Measurements from ENCODE around the gene PGBD5. TPM values are rescaled to one million over a fixed set of nuclear protein-coding genes. Genes with fewer than 3 reads are reported as not detected.

PGBD5 gene
- polyA plus RNA-seq, 6 donors from 2014 or later: not detected

DNA sequence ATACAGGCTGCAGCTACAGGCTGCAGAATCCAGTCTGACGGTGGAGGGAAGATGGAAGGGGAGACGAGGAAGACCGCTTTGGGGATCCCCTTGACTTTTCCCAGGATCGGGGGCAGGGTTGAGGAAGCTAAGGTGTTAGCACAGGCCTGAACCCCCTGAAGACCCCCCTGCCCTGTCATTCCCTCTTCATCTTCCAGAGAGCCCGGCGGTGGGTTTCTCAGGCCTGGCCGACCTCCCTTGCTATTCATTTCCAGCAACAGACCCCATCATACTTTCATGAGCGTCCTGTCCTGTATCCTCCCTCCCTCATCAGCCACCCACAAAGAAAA lies 112.0 kb downstream of the PGBD5 start:
- peaks cover 0 to 16% (median 3%) of the 10 kb centered on the region in 3 donors for H3K27me3 Mint-ChIP-seq
- no peak overlapping the region for H3K4me3 Mint-ChIP-seq
- no peaks in the 10 kb centered on the region for H3K36me3 Mint-ChIP-seq
- H3K9me3 Mint-ChIP-seq: no peaks in the 10 kb centered on the region
- no peak for ATAC-seq (ENCODE audit: low read depth in 2 of 2)
- no peak for DNase-seq
- H3K4me1 Mint-ChIP-seq: peaks cover 4 to 9% (median 5%) of the 10 kb centered on the region in 3 donors
- H3K27ac Mint-ChIP-seq: no peak overlapping the region

DNA sequence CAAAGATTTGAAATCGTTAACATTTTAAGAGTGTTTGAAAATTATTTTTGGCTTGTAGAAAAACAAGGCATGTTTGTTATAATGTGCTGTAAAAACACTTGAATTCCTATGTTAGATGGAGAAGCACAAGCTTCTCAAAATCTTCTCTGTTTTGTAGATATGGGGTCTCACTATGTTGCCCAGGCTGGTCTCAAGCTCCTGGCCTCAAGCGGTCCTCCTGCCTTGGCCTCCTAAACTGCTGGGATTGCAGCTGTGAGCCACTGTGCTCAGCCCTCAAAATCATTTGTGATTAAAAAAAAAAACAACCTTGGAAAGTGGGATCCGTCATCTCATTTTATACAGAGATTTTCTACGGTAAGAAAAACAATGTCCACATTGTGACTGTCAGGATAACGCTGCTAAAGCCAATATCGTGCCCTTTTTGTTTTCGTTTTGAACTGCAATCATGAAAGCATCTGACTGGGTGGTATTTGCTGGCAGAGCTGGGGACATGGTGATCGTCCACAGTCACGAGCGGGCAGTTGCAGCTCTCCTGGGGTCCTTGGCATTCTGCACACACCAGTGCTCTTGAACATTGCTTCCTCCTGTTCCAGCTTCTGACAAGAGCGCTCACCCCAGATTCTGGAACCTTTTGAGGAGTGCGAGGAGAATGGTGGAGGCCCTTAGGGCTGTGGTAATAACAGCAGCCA lies 112.5 kb downstream of the PGBD5 start:
- Mint-ChIP-seq H3K4me3 (no peak overlapping the region), H3K27me3 (peaks cover 0 to 11% (median 3%) of the 10 kb centered on the region in 3 donors), H3K27ac (no peak overlapping the region), H3K36me3 (no peaks in the 10 kb centered on the region), H3K9me3 (no peaks in the 10 kb centered on the region), H3K4me1 (peaks cover 4 to 9% (median 5%) of the 10 kb centered on the region in 3 donors)
- ATAC-seq (ENCODE audit: low read depth in 2 of 2): no peak
- DNase-seq: no peak

DNA sequence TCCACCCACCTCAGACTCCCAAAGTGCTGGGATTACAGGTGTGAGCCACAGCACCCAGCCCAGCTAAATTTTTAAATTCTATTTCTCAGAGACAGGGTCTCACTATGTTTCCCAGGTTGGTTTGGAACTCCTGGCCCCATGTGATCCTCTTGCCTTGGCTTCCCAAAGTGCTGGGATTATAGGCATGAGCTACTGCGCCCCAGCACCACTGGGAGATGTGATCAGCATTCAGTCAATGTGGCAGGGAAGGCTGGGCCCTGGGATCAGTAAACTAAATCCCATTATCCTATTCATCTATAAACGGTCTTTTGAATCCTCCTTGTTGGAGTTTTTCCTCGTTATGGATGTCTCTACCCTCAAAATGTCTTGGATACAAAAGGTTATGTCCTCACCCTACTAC lies 113.5 kb downstream of the PGBD5 start:
- Mint-ChIP-seq H3K27me3 (peaks cover 0 to 10% (median 3%) of the 10 kb centered on the region in 3 donors), H3K27ac (no peak overlapping the region), H3K4me1 (peaks cover 5 to 12% (median 6%) of the 10 kb centered on the region in 3 donors), H3K4me3 (no peak overlapping the region), H3K9me3 (no peaks in the 10 kb centered on the region), H3K36me3 (no peaks in the 10 kb centered on the region)
- DNase-seq: no peak
- no peak for ATAC-seq (ENCODE audit: low read depth in 2 of 2)

DNA sequence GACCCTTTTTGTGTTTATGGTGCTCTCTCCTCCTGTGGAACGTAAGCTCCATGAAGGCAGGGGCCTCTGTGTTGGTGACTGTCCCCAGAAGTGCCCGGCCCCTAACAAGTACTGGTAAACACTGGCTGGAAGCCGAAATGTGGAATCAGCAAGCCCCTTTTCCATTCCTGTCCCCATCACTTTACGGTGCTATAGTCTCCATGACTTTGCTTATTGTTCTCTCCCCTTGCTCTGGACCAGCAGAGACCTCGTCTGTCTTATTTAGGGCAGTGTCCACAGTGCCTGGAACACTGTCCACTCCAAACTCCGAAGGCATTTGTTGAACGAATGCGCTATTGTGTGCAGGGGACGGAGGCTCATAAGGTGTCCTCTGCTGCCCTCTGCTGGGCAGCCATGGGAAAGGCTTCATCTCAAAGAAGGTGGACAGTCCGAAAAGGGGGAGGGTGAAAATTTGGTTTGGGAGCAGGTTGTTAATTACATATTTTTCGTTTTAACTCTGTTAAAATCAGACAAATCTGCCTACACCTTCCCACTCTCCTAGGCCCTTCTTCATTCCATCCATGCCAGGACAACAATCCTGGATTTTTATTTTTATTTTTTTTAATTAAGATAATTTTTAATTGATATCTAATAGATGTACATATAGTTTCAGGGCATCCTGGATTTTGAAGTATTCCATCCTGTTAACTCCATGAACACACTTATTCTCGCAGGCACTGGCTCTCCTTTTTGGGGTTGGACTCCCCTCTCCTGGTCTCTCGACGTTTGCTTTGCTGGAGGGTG lies 115.6 kb downstream of the PGBD5 start:
- ATAC-seq (ENCODE audit: low read depth in 2 of 2) (peak; percentile 70 to 86), DNase-seq (peak; percentile 60)
- peaks cover 11 to 28% (median 13%) of the 10 kb centered on the region in 3 donors for H3K4me1 Mint-ChIP-seq
- peak overlapping the region in 3 of 6 donors; percentile 82 to 93 (median 86) for H3K27ac Mint-ChIP-seq
- H3K9me3 Mint-ChIP-seq: no peaks in the 10 kb centered on the region
- H3K4me3 Mint-ChIP-seq: peak overlapping the region in 6 of 8 donors; percentile 31 to 74 (median 61)
- H3K36me3 Mint-ChIP-seq: no peaks in the 10 kb centered on the region
- peaks cover 0 to 10% (median 3%) of the 10 kb centered on the region in 3 donors for H3K27me3 Mint-ChIP-seq

DNA sequence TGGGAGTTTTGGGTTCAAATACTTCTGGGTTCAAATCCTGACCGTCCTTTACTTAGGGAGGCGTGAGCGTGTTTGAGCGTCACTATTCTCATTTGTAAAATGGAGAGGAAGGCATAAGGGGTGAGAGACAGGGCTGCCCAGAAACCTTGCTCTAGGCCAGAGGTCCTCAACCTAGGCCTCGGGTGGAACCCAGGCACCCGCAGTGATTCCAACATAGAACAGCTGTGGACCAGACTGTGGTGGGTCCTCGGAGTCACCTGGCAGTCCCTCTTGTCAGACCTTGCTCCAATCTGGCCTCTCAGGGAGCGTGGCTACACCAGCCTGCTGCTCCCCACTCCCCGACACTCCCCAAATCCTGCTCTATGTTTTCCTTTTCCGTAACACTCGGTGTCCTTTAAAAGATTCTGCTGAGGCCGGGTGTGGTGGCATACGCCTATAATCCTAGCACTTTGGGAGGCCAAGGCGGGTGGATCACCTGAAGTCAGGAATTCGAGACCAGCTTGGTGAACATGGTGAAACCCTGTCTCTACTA lies 116.4 kb downstream of the PGBD5 start:
- ATAC-seq (ENCODE audit: low read depth in 2 of 2) (no peak), DNase-seq (no peak)
- H3K36me3 Mint-ChIP-seq: no peaks in the 10 kb centered on the region
- no peaks in the 10 kb centered on the region for H3K9me3 Mint-ChIP-seq
- peak overlapping the region in 1 of 8 donors; percentile 13 for H3K4me3 Mint-ChIP-seq
- peak overlapping the region in 3 of 6 donors; percentile 42 to 64 (median 60) for H3K27ac Mint-ChIP-seq
- H3K27me3 Mint-ChIP-seq: peaks cover 0 to 10% (median 3%) of the 10 kb centered on the region in 3 donors
- H3K4me1 Mint-ChIP-seq: peaks cover 13 to 28% (median 14%) of the 10 kb centered on the region in 3 donors

DNA sequence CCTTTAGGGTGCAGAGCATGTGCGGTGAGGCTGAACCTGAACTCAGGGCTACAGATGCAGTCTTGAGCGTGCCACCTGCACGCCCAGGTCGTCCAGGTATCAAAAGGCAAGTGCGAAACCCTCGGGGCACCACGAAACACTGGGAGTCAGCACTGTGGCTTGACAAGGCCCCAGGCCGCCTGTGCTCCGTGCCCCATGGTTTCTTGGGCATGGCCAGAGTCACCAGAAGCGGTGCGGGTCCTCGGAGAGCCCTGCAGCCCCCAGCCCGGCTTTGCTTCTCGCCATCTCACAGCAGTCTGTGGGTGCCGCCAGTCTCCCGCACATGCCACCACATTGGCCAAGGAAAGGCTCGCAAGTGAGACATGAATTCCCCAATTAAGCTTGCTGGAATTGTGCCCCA lies 117.3 kb downstream of the PGBD5 start:
- ATAC-seq (ENCODE audit: low read depth in 2 of 2) (no peak), DNase-seq (no peak)
- Mint-ChIP-seq H3K27me3 (peaks cover 0 to 10% (median 3%) of the 10 kb centered on the region in 3 donors), H3K36me3 (no peaks in the 10 kb centered on the region), H3K27ac (no peak overlapping the region), H3K4me1 (peaks cover 13 to 28% (median 14%) of the 10 kb centered on the region in 3 donors), H3K9me3 (no peaks in the 10 kb centered on the region), H3K4me3 (no peak overlapping the region)

DNA sequence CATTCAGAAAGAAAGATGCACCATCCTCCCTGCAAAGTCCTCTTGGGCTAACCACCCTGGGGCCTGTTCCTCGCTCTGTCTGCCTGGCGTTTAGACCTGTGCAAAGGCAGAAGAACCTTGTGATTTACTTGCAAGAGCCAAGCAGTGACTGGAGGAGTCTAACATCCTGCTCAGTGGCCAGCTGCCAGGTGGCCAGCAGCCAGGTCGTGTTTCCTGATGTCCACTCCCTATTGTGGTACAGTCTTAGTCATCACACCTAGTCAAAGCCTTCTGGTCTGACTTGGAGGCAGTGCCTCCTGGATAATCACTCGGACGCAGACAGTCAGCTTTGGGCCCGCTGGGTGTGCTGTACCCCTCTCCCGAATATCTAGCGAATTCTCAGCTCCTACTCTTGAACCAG lies 118.1 kb downstream of the PGBD5 start:
- Mint-ChIP-seq H3K9me3 (no peaks in the 10 kb centered on the region), H3K27ac (peak overlapping the region in 1 of 6 donors; percentile 4), H3K4me1 (peaks cover 14 to 28% (median 20%) of the 10 kb centered on the region in 3 donors), H3K4me3 (no peak overlapping the region), H3K27me3 (peaks cover 0 to 8% (median 3%) of the 10 kb centered on the region in 3 donors), H3K36me3 (no peaks in the 10 kb centered on the region)
- DNase-seq (no peak), ATAC-seq (ENCODE audit: low read depth in 2 of 2) (no peak)

DNA sequence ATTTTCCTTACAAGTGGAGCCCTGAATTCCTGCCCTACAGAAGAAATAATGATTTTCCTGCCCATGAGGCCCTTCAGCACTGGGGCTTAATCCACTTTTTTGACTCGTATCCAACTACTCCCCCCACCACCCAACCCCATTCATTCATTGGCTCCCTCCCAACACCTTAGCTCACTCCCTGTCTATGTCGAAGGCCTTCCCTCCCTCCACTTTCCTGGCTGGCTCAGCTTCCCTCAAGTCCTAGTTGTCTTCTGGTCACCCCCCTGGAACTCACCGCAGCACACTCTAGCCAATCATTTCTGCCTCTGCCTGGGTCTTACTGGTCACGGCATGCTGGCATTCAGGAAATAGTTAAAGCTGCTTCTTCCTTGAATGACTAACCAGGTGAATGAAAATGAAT lies 118.9 kb downstream of the PGBD5 start:
- DNase-seq: no peak
- Mint-ChIP-seq H3K36me3 (no peaks in the 10 kb centered on the region), H3K4me1 (peaks cover 18 to 31% (median 28%) of the 10 kb centered on the region in 3 donors), H3K27me3 (peaks cover 0 to 5% (median 3%) of the 10 kb centered on the region in 3 donors), H3K4me3 (no peak overlapping the region), H3K9me3 (no peaks in the 10 kb centered on the region), H3K27ac (peak overlapping the region in 3 of 6 donors; percentile 28 to 59 (median 54))
- ATAC-seq (ENCODE audit: low read depth in 2 of 2): no peak

DNA sequence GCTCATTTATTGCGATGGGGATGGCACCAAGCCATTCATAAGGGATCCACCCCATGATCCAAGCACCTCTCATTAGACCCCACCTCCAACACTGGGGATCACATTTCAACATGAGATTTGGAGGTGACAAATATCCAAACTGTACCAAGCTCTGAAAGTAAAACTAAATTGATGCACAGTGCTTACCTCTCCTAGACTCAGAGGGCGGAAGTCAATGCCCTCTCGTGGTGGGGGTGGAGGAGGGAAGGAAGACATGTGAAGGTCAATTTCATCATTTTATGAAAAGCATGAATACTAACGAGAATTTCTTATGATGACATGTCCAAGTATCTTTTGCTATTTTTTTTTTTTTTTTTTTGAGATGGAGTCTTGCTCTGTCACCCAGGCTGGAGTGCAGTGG lies 120.0 kb downstream of the PGBD5 start:
- Mint-ChIP-seq H3K27me3 (peaks cover 0 to 3% (median 0%) of the 10 kb centered on the region in 3 donors), H3K36me3 (no peaks in the 10 kb centered on the region), H3K4me3 (no peak overlapping the region), H3K27ac (peak overlapping the region in 1 of 6 donors; percentile 37), H3K4me1 (peaks cover 27 to 41% (median 38%) of the 10 kb centered on the region in 3 donors), H3K9me3 (no peaks in the 10 kb centered on the region)
- ATAC-seq (ENCODE audit: low read depth in 2 of 2) (peak; percentile 50 to 68), DNase-seq (no peak)

DNA sequence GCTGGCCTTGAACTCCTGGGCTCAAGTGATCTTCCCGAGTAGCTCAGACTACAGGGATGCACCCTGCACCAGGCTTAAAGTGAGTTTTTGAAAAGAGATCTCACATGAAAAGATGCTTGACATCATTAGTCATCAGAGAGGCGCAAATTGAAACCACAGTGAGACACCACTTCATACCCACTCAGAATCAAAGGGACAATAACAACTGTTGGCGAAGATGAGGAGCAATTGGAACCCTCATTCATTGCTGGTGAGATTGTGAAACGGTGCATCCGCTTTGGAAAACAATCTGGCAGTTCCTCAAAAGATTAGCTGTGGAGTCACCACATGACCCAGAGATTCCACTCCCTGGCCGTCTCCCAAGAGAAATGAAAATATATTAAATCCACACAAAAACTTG lies 122.3 kb downstream of the PGBD5 start:
- Mint-ChIP-seq H3K4me1 (peaks cover 40 to 54% (median 54%) of the 10 kb centered on the region in 3 donors), H3K9me3 (no peaks in the 10 kb centered on the region), H3K4me3 (no peak overlapping the region), H3K27ac (peak overlapping the region in 4 of 6 donors; percentile 51 to 83 (median 72)), H3K27me3 (no peaks in the 10 kb centered on the region), H3K36me3 (no peaks in the 10 kb centered on the region)
- ATAC-seq (ENCODE audit: low read depth in 2 of 2) (no peak), DNase-seq (no peak)

DNA sequence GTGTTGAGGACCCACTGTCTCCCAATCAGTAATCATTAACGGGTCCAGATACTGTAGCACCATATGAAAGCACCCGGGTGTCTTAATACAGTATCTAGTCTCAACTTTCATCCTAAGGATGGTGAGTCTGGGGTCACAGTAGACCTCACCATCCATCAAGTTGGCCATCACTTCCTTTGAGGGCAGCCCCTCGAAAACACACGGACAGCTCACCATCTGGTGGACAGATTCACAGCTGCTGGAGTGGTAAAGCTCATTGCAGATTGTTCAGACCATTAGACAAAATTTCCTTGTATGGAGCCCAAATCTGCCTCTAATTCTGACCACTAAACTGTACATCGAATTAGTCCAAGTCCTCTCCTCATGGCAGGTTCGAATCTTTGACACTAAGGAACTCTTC lies 123.1 kb downstream of the PGBD5 start:
- no peaks in the 10 kb centered on the region for H3K27me3 Mint-ChIP-seq
- no peaks in the 10 kb centered on the region for H3K9me3 Mint-ChIP-seq
- no peaks in the 10 kb centered on the region for H3K36me3 Mint-ChIP-seq
- peak overlapping the region in 5 of 6 donors; percentile 15 to 75 (median 53) for H3K27ac Mint-ChIP-seq
- DNase-seq: no peak
- H3K4me1 Mint-ChIP-seq: peaks cover 40 to 54% (median 54%) of the 10 kb centered on the region in 3 donors
- ATAC-seq (ENCODE audit: low read depth in 2 of 2): no peak
- no peak overlapping the region for H3K4me3 Mint-ChIP-seq

DNA sequence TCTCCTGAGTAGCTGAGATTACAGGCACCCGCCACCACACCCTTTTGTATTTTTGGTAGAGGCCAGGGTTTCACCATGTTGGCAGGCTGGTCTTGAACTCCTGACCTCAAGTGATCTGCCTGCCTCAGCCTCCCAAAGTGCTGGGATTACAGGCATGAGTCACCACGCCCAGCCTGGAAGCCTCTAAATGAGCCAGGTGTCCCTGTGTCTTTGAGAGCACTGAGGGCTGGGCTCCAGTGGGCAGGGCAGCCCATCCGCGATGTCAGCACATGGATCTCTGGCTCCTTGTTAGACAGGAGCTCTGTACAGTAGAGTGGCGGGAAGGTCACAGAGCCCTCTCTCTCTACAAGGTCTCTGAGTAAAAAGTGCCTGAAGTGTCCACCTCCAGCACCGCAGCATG lies 124.3 kb downstream of the PGBD5 start:
- H3K27ac Mint-ChIP-seq: peak overlapping the region in 5 of 6 donors; percentile 80 to 96 (median 86)
- no peaks in the 10 kb centered on the region for H3K36me3 Mint-ChIP-seq
- peaks cover 0 to 4% (median 0%) of the 10 kb centered on the region in 7 donors for H3K9me3 Mint-ChIP-seq
- H3K4me1 Mint-ChIP-seq: peaks cover 33 to 49% (median 47%) of the 10 kb centered on the region in 3 donors
- no peak for ATAC-seq (ENCODE audit: low read depth in 2 of 2)
- no peak for DNase-seq
- H3K27me3 Mint-ChIP-seq: no peaks in the 10 kb centered on the region
- H3K4me3 Mint-ChIP-seq: peak overlapping the region in 6 of 8 donors; percentile 25 to 79 (median 54)

DNA sequence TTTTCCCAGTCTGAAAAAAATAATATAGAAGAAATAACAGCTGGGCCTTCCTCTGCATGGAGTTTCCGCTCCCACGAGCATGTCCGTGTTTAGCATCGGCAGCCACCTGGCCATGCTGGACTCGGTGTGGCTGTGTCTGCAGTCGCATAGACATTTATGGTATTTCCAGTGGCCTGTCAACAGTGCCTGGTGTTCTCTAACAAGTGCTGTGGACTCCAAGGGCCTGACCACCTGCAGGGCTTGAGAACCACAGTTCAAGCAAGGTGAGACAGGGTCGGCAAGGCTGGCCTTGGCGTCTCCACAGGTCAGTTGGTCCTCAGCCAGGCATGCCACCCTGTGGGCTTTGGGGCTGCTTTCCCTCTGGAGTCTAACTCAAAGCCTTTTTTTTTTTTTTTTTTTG lies 124.8 kb downstream of the PGBD5 start:
- DNase-seq (no peak), ATAC-seq (ENCODE audit: low read depth in 2 of 2) (peak; percentile 6 to 9)
- peaks cover 33 to 47% (median 45%) of the 10 kb centered on the region in 3 donors for H3K4me1 Mint-ChIP-seq
- no peaks in the 10 kb centered on the region for H3K36me3 Mint-ChIP-seq
- H3K27me3 Mint-ChIP-seq: no peaks in the 10 kb centered on the region
- H3K4me3 Mint-ChIP-seq: peak overlapping the region in 7 of 8 donors; percentile 8 to 86 (median 56)
- peaks cover 0 to 4% (median 0%) of the 10 kb centered on the region in 7 donors for H3K9me3 Mint-ChIP-seq
- peak overlapping the region in 5 of 6 donors; percentile 39 to 96 (median 86) for H3K27ac Mint-ChIP-seq

Measured in naive B cell (primary cell).